ENCODE data around the gene CDC14A.

CDC14A gene

DNA sequence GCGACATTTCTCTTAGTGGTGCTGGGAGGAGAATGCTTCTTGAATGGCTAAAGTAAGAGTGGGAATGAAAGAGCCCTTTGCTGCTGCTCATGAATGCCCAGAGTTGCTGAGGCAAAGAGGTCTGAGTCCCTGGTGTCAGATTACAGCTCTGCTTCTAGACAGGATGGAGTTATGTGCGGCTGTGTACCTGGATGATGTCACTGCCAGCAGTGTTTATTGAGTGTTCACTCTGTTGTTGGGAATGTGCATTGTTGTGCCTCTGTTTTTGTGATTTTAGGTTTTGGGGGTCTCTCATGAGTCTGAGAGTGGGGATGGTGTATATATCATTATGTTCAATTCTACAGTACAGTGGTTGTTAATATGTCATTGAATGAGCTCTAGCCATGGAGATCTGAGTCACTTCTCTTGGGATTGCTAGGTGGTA lies 2.7 kb downstream of the CDC14A start:
- H3K36me3 ChIP-seq (ENCODE audit: control insufficient read depth, low read length), result no peaks in the 10 kb centered on the region; the same call in 1 of the 2 replicates
- 0 out of 2 replicates have a peak overlapping the region, but pooled peaks have one; percentile 3 for H3K4me2 ChIP-seq (ENCODE audit: low read length)
- peaks cover 22% of the 10 kb centered on the region for H3F3A ChIP-seq (ENCODE audit: control insufficient read depth, insufficient read depth)
- H3K4me1 ChIP-seq (ENCODE audit: control insufficient read depth, low read length), result peaks cover 30% of the 10 kb centered on the region
- TF ChIP-seq EZH2phosphoT487 (IDR thresholded peaks at IDR 0.05; ENCODE audit: borderline replicate concordance, low read length) (no peak), CTCF (IDR thresholded peaks at IDR 0.05; ENCODE audit: low read depth, low read length, poor library complexity, severe bottlenecking) (no peak)
- H3K27me3 ChIP-seq (ENCODE audit: control insufficient read depth, low read length), result no peaks in the 10 kb centered on the region; the same call in 1 of the 2 replicates
- no peaks in the 10 kb centered on the region for H3K9me2 ChIP-seq (replicated peaks; ENCODE audit: control insufficient read depth, low read length)
- H3K9me3 ChIP-seq (ENCODE audit: control insufficient read depth, insufficient read depth, low read length), result no peaks in the 10 kb centered on the region
- no peaks in the 10 kb centered on the region for H4K20me1 ChIP-seq (ENCODE audit: control insufficient read depth, insufficient read depth, low read depth, low read length)
- H3K4me3 ChIP-seq (ENCODE audit: low read length), result no peak overlapping the region
- no peak overlapping the region for H3K27ac ChIP-seq (ENCODE audit: low read depth, low read length)
- no peaks in the 10 kb centered on the region for H3K79me2 ChIP-seq (ENCODE audit: control insufficient read depth, low read length)

GRCh38 chr1:100358210-100358609 lies 5.9 kb downstream of the CDC14A start:
- Histone ChIP-seq H3K27me3 (ENCODE audit: control insufficient read depth, low read length) (no peaks in the 10 kb centered on the region; the same call in 1 of the 2 replicates), H3K9me2 (replicated peaks; ENCODE audit: control insufficient read depth, low read length) (no peaks in the 10 kb centered on the region), H3F3A (ENCODE audit: control insufficient read depth, insufficient read depth) (peaks cover 12% of the 10 kb centered on the region), H3K27ac (ENCODE audit: low read depth, low read length) (no peak overlapping the region), H3K4me2 (ENCODE audit: low read length) (no peak overlapping the region), H3K36me3 (ENCODE audit: control insufficient read depth, low read length) (no peaks in the 10 kb centered on the region), H3K4me3 (ENCODE audit: low read length) (no peak overlapping the region), H3K79me2 (ENCODE audit: control insufficient read depth, low read length) (0 out of 2 replicates have a peak, but pooled peaks cover 2% of the 10 kb centered on the region), H3K9me3 (ENCODE audit: control insufficient read depth, insufficient read depth, low read length) (no peaks in the 10 kb centered on the region), H3K4me1 (ENCODE audit: control insufficient read depth, low read length) (peaks cover 22% of the 10 kb centered on the region), H4K20me1 (ENCODE audit: control insufficient read depth, insufficient read depth, low read depth, low read length) (no peaks in the 10 kb centered on the region)
- TF ChIP-seq EZH2phosphoT487 (IDR thresholded peaks at IDR 0.05; ENCODE audit: borderline replicate concordance, low read length) (no peak), CTCF (IDR thresholded peaks at IDR 0.05; ENCODE audit: low read depth, low read length, poor library complexity, severe bottlenecking) (peak; percentile 55)

DNA sequence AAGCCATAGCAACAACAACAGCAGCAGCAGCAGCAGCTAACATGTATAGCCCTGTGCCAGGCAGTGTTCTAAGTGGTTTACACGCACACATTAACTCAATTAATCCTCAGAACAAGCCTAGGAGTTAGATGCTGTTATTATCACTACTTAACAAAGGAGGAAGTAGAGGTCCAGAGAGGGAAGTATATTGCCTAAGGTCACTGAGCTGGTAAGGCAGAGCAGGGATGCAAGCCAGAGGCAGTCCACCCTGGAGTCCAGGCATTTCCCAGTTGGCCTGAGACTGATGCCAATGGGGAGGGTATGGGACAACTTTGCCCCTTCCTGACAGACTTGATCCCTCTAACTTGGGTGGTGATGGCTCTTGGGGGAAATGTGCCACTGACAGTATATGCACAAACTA lies 6.8 kb downstream of the CDC14A start:
- Histone ChIP-seq H4K20me1 (ENCODE audit: control insufficient read depth, insufficient read depth, low read depth, low read length) (no peaks in the 10 kb centered on the region), H3K79me2 (ENCODE audit: control insufficient read depth, low read length) (0 out of 2 replicates have a peak, but pooled peaks cover 2% of the 10 kb centered on the region), H3K27ac (ENCODE audit: low read depth, low read length) (no peak overlapping the region), H3K4me2 (ENCODE audit: low read length) (no peak overlapping the region), H3K27me3 (ENCODE audit: control insufficient read depth, low read length) (no peaks in the 10 kb centered on the region), H3K9me2 (replicated peaks; ENCODE audit: control insufficient read depth, low read length) (no peaks in the 10 kb centered on the region), H3K9me3 (ENCODE audit: control insufficient read depth, insufficient read depth, low read length) (no peaks in the 10 kb centered on the region), H3K4me1 (ENCODE audit: control insufficient read depth, low read length) (peaks cover 13% of the 10 kb centered on the region), H3K4me3 (ENCODE audit: low read length) (no peak overlapping the region), H3K36me3 (ENCODE audit: control insufficient read depth, low read length) (no peaks in the 10 kb centered on the region), H3F3A (ENCODE audit: control insufficient read depth, insufficient read depth) (peaks cover 6% of the 10 kb centered on the region)
- no peak for TF ChIP-seq CTCF (IDR thresholded peaks at IDR 0.05; ENCODE audit: low read depth, low read length, poor library complexity, severe bottlenecking)

All from DOHH2 (cell line).